HepG2 (cell line): ENCODE results near the gene USP14. TPM values are rescaled to one million over a fixed set of nuclear protein-coding genes. Genes with fewer than 3 reads are reported as not detected.

Experiments
- ATAC-seq: fragments of 200-7000 bp; cut with Tn5 transposase; 3 replicates; pipeline ENCODE4 v1.9.1; 2020; ENCODE audit warnings: mild to moderate bottlenecking, moderate library complexity
- BruUV-seq: library from RNA; stranded (reverse); fragments of 400-500 nt; replicated peaks from 2 replicates; lab custom pipeline; 2021; lab: Mats Ljungman, UMichigan
- CTCF ChIA-PET: fragments of 300-600 bp; formaldehyde crosslinking; extraction: SDS; loops from one replicate; lab custom pipeline; 2021; ENCODE audit warnings: low total read pairs, inconsistent platforms, low intra/inter-chr PET ratio; lab: Yijun Ruan, JAX
- POLR2A ChIA-PET: fragments of 350-600 bp; sonication (Branson Sonifier 250); formaldehyde crosslinking; loops from one replicate; lab custom pipeline; 2020; ENCODE audit warnings: antibody characterized with exemption, inconsistent platforms; lab: Yijun Ruan, JAX
- DNase-seq: peaks from one replicate; pipeline ENCODE4 v3.0.0-alpha.2; 2015; ENCODE audit warnings: low spot score
- FAIRE-seq: peaks from 3 replicates; lab custom pipeline; 2011; peaks lifted over from hg19 to GRCh38; lab: Jason Lieb, UNC
- H2AFZ ChIP-seq: one replicate; pipeline ENCODE4 v1.6.1; 2011; ENCODE audit warnings: low read length, inconsistent platforms
- H3K27ac ChIP-seq: fragments of 300-600 bp; 3 replicates; pipeline ENCODE4 v1.8.0; 2011; ENCODE audit warnings: mixed run types, mild to moderate bottlenecking, mixed read lengths, low read length, inconsistent platforms; ENCODE audit not compliant: insufficient read depth; ENCODE audit errors: extremely low read length
- H3K27me3 ChIP-seq, 2 experiments: fragments of 200-600 bp in 1 of 2; 2 replicates in 1 of 2; 3 replicates in 1 of 2; pipeline versions ENCODE4 v1.6.0 to v1.8.0; 2011; ENCODE audit warnings: low read length in 2 of 2, mild to moderate bottlenecking in 2 of 2, moderate library complexity in 2 of 2, inconsistent platforms in 1 of 2; ENCODE audit not compliant: insufficient read depth in 2 of 2, control insufficient read depth in 1 of 2
- H3K36me3 ChIP-seq, 2 experiments: fragments of 200-600 bp in 1 of 2; replicated peaks in 1 of 2; 2 replicates in 1 of 2; 3 replicates in 1 of 2; pipeline versions ENCODE4 v1.5.1 to v1.8.0; 2011; ENCODE audit warnings: low read length in 2 of 2, inconsistent platforms in 1 of 2; ENCODE audit not compliant: insufficient read depth in 2 of 2, control insufficient read depth in 1 of 2
- H3K4me1 ChIP-seq: 2 replicates; pipeline ENCODE4 v1.5.1; 2012; ENCODE audit warnings: low read length, inconsistent platforms; ENCODE audit not compliant: insufficient read depth
- H3K4me2 ChIP-seq: 2 replicates; pipeline ENCODE4 v1.6.0; 2011; ENCODE audit warnings: low read depth, low read length, inconsistent platforms
- H3K4me3 ChIP-seq, 3 experiments: fragments of 200-600 bp in 1 of 3; sonication (generic), shearing (Covaris generic) in 1 of 3; replicated peaks in 1 of 3; 2 replicates each; pipeline ENCODE4 v1.5.1; 2011 to 2016; ENCODE audit warnings: low read length in 3 of 3, inconsistent platforms in 2 of 3, low read depth in 2 of 3, mild to moderate bottlenecking in 2 of 3, control low read depth in 1 of 3, mixed read lengths in 1 of 3; ENCODE audit not compliant: insufficient read depth in 1 of 3
- H3K79me2 ChIP-seq: one replicate; pipeline ENCODE4 v1.6.1; 2011; ENCODE audit warnings: low read length, inconsistent platforms; ENCODE audit not compliant: insufficient read depth
- H3K9ac ChIP-seq: 2 replicates; pipeline ENCODE4 v1.6.0; 2011; ENCODE audit warnings: mild to moderate bottlenecking, low read depth, low read length, inconsistent platforms; ENCODE audit not compliant: insufficient read depth
- H3K9me3 ChIP-seq: 2 replicates; pipeline ENCODE4 v1.5.1; 2012; ENCODE audit warnings: mild to moderate bottlenecking, low read length
- H4K20me1 ChIP-seq: 2 replicates; pipeline ENCODE4 v1.6.0; 2011; ENCODE audit warnings: inconsistent platforms, mild to moderate bottlenecking, low read length, moderate library complexity; ENCODE audit not compliant: insufficient read depth
- ATF4 ChIP-seq, 2 experiments: fragments of 450-650 bp in 1 of 2; sonication (generic) in 1 of 2; formaldehyde crosslinking; IDR thresholded peaks; 2 replicates each; pipeline versions ENCODE4 v1.5.0 to v1.8.0; 2020 to 2022; ENCODE audit warnings: mild to moderate bottlenecking in 1 of 2, missing genetic modification reagents in 1 of 2
- ATF6 ChIP-seq: sonication (generic); formaldehyde crosslinking; conservative IDR thresholded peaks from 2 replicates; pipeline ENCODE4 v1.4.0; 2020; ENCODE audit warnings: missing genetic modification reagents
- ATF7 ChIP-seq, 2 experiments: fragments of 450-650 bp in 1 of 2; sonication (generic) in 1 of 2; formaldehyde crosslinking in 1 of 2; IDR thresholded peaks; 2 replicates each; pipeline versions ENCODE4 v1.4.0 to v1.6.1; 2016 to 2020; ENCODE audit warnings: antibody characterized with exemption in 1 of 2, mild to moderate bottlenecking in 1 of 2, missing genetic modification reagents in 1 of 2
- BHLHE40 ChIP-seq: IDR thresholded peaks from 2 replicates; pipeline ENCODE4 v1.6.1; 2011; ENCODE audit warnings: low read length, improper control_type of control experiment
- CAMTA2 ChIP-seq: sonication (generic); formaldehyde crosslinking; IDR thresholded peaks from 2 replicates; pipeline ENCODE4 v1.4.0; 2020; ENCODE audit warnings: mild to moderate bottlenecking, missing genetic modification reagents, borderline replicate concordance
- CBX2 ChIP-seq, 2 experiments: fragments of 200-600 bp in 1 of 2; sonication (generic); formaldehyde crosslinking in 1 of 2; IDR thresholded peaks; 2 replicates each; pipeline versions ENCODE4 v1.7.0 to v1.8.1; 2018 to 2022; ENCODE audit warnings: low read depth in 2 of 2, low read length in 1 of 2, mild to moderate bottlenecking in 1 of 2, missing genetic modification reagents in 1 of 2
- CEBPB ChIP-seq: IDR thresholded peaks from 2 replicates; pipeline ENCODE4 v1.6.1; 2011; ENCODE audit warnings: low read depth, low read length, improper control_type of control experiment, borderline replicate concordance
- CEBPG ChIP-seq: IDR thresholded peaks from 2 replicates; pipeline ENCODE4 v1.6.1; 2016
- GATAD2A ChIP-seq: IDR thresholded peaks from 2 replicates; pipeline ENCODE4 v1.6.1; 2016
- MLX ChIP-seq: IDR thresholded peaks from 2 replicates; pipeline ENCODE4 v1.6.1; 2016
- PRDM4 ChIP-seq: sonication (generic); formaldehyde crosslinking; IDR thresholded peaks from 2 replicates; pipeline ENCODE4 v1.9.0; 2021; ENCODE audit warnings: missing genetic modification reagents, borderline replicate concordance
- RARG ChIP-seq: sonication (generic); formaldehyde crosslinking; IDR thresholded peaks from 2 replicates; pipeline ENCODE4 v1.4.0; 2020; ENCODE audit warnings: low read depth, mild to moderate bottlenecking, missing genetic modification reagents
- SMAD3 ChIP-seq: sonication (generic); formaldehyde crosslinking; IDR thresholded peaks from 2 replicates; pipeline ENCODE4 v1.4.0; 2020; ENCODE audit warnings: missing genetic modification reagents
- SMC3 ChIP-seq: IDR thresholded peaks from 2 replicates; pipeline ENCODE4 v1.6.1; 2011; ENCODE audit warnings: low read length, improper control_type of control experiment
- ZBTB3 ChIP-seq: sonication (generic); formaldehyde crosslinking; IDR thresholded peaks from 2 replicates; pipeline ENCODE4 v1.4.0; 2020; ENCODE audit warnings: low read depth, mild to moderate bottlenecking, moderate library complexity, missing genetic modification reagents, borderline replicate concordance
- ZBTB42 ChIP-seq: sonication (generic); formaldehyde crosslinking; IDR thresholded peaks from 2 replicates; pipeline ENCODE4 v1.5.0; 2020; ENCODE audit warnings: mild to moderate bottlenecking, missing genetic modification reagents
- ZNF136 ChIP-seq: sonication (generic); formaldehyde crosslinking; IDR thresholded peaks from 2 replicates; pipeline ENCODE4 v1.8.1; 2022; ENCODE audit warnings: low read depth, mild to moderate bottlenecking, moderate library complexity, missing genetic modification reagents
- ZNF205 ChIP-seq: IDR thresholded peaks from 2 replicates; pipeline ENCODE4 v1.6.1; 2018; ENCODE audit warnings: missing biosample characterization, missing genetic modification reagents
- ZNF44 ChIP-seq: sonication (generic); formaldehyde crosslinking; IDR thresholded peaks from 2 replicates; pipeline ENCODE4 v1.5.1; 2020; ENCODE audit warnings: mild to moderate bottlenecking, missing genetic modification reagents
- ZSCAN31 ChIP-seq: sonication (generic); formaldehyde crosslinking; IDR thresholded peaks from 2 replicates; pipeline ENCODE4 v1.5.0; 2020; ENCODE audit warnings: low read depth, mild to moderate bottlenecking, missing genetic modification reagents
- WGBS: methylation state at CpG from one replicate; pipeline ENCODE4 v1.1.6; 2017; ENCODE audit warnings: low lambda C conversion rate; 5-methylcytosine and 5-hydroxymethylcytosine counted together
- in situ Hi-C: cut with HindIII; loops from 2 replicates; pipeline ENCODE4 v1.10.0; 2017; ENCODE audit warnings: low pct_unique_long_range_greater_than_20kb; ENCODE audit not compliant: extremely low pct_ligation_motif_present
- intact Hi-C: fragments of 100-400 bp; cut with micrococcal nuclease; formaldehyde crosslinking; loops from one replicate; pipeline ENCODE4 v1.10.0; 2022; ENCODE audit not compliant: unreplicated experiment
- polyA plus RNA-seq, 8 experiments: library from polyadenylated mRNA; depleted of rRNA in 3 of 8; stranded (reverse) in 7 of 8; unstranded in 1 of 8; fragments of >200 nt; fragmentation: Illumina TruSeq in 4 of 8; extraction: Trizol in 4 of 8; gene quantifications; 2 replicates each; pipeline versions ENCODE4 v1.2.1 to v1.2.3, GENCODE V29; 2011 to 2016; ENCODE audit warnings: low read depth in 4 of 8, missing spikeins in 1 of 8, mixed read lengths in 1 of 8; ENCODE audit not compliant: insufficient read depth in 1 of 8
- total RNA-seq, 5 experiments: library from RNA; depleted of rRNA; stranded (reverse); fragments of >200 nt; fragmentation: Illumina TruSeq; extraction: Trizol; gene quantifications; 2 replicates each; pipeline ENCODE4 v1.2.3, GENCODE V29; 2016; ENCODE audit warnings: low read depth in 1 of 5

USP14 gene
- total and polyA plus RNA-seq, 2 of the 13 experiments (the other 11 are each of a cell fraction or from before 2014, with no cell fraction given), result 14.7 to 16.6 TPM

GRCh38 chr18:155688-156087, 2.7 kb upstream of the USP14 start:
- in situ Hi-C loops (no loop called here), intact Hi-C loops (loop anchor here (5.0 kb wide), 1 partner anchor 43 kb away; no protein-coding TSS in a partner anchor)
- H4K20me1 ChIP-seq, result peaks cover 12% of the 10 kb centered on the region
- peak overlapping the region; percentile 90 for H2AFZ ChIP-seq
- H3K9ac ChIP-seq, result peak overlapping the region; percentile 35; the same call in 1 of the 2 replicates
- peak overlapping the region; percentile 69 for H3K4me2 ChIP-seq
- H3K27ac ChIP-seq, result no peak overlapping the region
- no peaks in the 10 kb centered on the region for H3K9me3 ChIP-seq
- no TSS peak for BruUV-seq
- FAIRE-seq, result no peak
- H3K36me3 ChIP-seq, result no peaks in the 10 kb centered on the region
- DNase-seq, result no peak
- WGBS, result 21% methylated on average over 6 of the region's 6 CpGs
- peak overlapping the region; percentile 9 to 29 (median 19); a peak in 4 of 6 replicates for H3K4me3 ChIP-seq
- no peak for ATAC-seq
- H3K4me1 ChIP-seq, result peaks cover 33% of the 10 kb centered on the region
- peaks cover 20% of the 10 kb centered on the region for H3K79me2 ChIP-seq
- peaks cover 0 to 3% of the 10 kb centered on the region in 2 experiments; a peak in 1 of 5 replicates for H3K27me3 ChIP-seq
- ChIA-PET CTCF (no interaction called here), POLR2A (no interaction called here)
- TF ChIP-seq CAMTA2 (no peak), ZNF205 (no peak), CBX2 (IDR thresholded peaks at IDR 0.05; ENCODE audit: low read depth, low read length) (no peak), CBX2 (CRISPR knock-in tag; IDR thresholded peaks at IDR 0.05; ENCODE audit: low read depth) (no peak), ATF4 (CRISPR knock-in tag; IDR thresholded peaks at IDR 0.05) (peak in 1 of 2 experiments; percentile 81; a peak in 2 of 4 replicates), ZNF136 (no peak), CEBPG (CRISPR knock-in tag) (peak; percentile 82), GATAD2A (CRISPR knock-in tag) (no peak), SMC3 (no peak), RARG (CRISPR knock-in tag) (no peak), ZBTB42 (CRISPR knock-in tag) (no peak), PRDM4 (no peak), SMAD3 (no peak), MLX (CRISPR knock-in tag) (no peak), ZBTB3 (no peak), ATF7 (IDR thresholded peaks at IDR 0.05) (peak; percentile 38; the same call in 1 of the 2 replicates), ATF7 (CRISPR knock-in tag; IDR thresholded peaks at IDR 0.05) (no peak), ZSCAN31 (CRISPR knock-in tag) (no peak), ATF6 (no peak), ZNF44 (no peak), BHLHE40 (no peak), CEBPB (peak; percentile 54; the same call in 1 of the 2 replicates)
